D721Med (cell line): ENCODE data around the gene SRBD1.

Source experiments
- DNase-seq: peaks from one replicate; pipeline ENCODE4 v3.0.0; 2011; ENCODE audit warnings: low spot score; ENCODE audit not compliant: insufficient read length
- FAIRE-seq: peaks from 2 replicates; lab custom pipeline; 2011; peaks lifted over from hg19 to GRCh38; lab: Jason Lieb, UNC
- TF ChIP-seq, protein P1 (sequence below): IDR thresholded peaks from 2 replicates; pipeline ENCODE4 v1.5.1; 2012; ENCODE audit warnings: mild to moderate bottlenecking, control low read depth; ENCODE audit not compliant: insufficient read depth; ENCODE audit errors: missing control alignments

Gene SRBD1

DNA sequence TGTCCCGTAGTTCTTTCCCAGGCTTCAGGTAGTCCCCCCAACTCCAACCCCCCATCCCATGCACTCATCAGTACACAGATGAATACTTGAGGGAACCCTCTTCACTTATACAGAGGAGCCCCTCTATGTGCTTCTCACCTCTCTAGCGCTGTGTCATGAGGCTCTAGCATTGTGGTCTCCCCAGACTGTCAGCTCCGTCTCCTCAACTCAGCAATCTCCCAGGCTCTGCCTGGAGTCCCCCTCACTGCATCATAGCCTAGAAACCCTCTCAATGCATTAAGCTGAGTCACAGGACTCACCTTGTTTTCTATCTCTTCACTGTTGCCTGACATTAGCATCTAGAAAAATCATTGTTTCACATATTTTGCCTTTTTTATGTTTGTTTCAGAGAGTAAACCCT is 20.3 kb upstream of the SRBD1 start:
- TF ChIP-seq, protein P1, sequence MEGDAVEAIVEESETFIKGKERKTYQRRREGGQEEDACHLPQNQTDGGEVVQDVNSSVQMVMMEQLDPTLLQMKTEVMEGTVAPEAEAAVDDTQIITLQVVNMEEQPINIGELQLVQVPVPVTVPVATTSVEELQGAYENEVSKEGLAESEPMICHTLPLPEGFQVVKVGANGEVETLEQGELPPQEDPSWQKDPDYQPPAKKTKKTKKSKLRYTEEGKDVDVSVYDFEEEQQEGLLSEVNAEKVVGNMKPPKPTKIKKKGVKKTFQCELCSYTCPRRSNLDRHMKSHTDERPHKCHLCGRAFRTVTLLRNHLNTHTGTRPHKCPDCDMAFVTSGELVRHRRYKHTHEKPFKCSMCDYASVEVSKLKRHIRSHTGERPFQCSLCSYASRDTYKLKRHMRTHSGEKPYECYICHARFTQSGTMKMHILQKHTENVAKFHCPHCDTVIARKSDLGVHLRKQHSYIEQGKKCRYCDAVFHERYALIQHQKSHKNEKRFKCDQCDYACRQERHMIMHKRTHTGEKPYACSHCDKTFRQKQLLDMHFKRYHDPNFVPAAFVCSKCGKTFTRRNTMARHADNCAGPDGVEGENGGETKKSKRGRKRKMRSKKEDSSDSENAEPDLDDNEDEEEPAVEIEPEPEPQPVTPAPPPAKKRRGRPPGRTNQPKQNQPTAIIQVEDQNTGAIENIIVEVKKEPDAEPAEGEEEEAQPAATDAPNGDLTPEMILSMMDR, result no peak
- FAIRE-seq (no peak), DNase-seq (no peak)

DNA sequence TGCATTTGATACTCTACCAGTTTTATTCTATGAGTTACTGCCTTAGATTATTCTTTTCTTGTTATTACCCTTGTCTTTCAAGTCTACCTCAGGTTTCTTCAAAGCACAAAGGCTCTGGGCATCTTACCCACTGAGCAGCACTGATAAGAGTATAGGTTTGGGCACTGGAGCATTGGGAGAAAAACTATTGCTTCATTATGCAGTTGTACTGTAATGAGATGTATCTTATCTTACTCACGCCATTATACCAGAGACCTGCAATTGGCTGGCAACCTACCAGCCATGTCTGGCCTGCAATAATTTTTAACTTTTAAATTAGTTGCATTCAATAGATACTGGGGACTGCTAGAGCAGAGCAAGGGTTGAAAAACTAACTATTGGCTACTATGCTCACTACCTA is 18.9 kb upstream of the SRBD1 start:
- DNase-seq (no peak), FAIRE-seq (no peak)
- TF ChIP-seq, protein P1, result no peak

DNA sequence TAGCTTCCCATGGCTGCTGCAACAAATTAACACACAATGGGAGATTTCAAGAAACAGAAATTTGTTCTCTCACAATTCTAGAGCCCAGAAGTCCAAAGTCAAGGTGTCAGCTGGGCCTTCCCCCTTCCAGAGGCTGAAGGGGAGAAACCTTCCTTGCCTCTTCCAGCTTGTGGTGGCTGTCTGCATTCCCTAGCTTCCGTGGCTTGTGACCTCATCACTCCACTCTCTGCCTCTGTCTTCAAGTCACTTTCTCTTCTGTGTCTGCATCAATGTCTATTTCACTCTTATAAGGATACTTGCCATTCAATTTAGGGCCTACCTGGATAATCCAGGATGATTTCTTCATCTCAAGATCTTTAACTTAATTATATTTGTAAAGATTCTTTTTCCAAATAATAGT is 16.8 kb upstream of the SRBD1 start:
- TF ChIP-seq, protein P1, result no peak
- FAIRE-seq (no peak), DNase-seq (no peak)

DNA sequence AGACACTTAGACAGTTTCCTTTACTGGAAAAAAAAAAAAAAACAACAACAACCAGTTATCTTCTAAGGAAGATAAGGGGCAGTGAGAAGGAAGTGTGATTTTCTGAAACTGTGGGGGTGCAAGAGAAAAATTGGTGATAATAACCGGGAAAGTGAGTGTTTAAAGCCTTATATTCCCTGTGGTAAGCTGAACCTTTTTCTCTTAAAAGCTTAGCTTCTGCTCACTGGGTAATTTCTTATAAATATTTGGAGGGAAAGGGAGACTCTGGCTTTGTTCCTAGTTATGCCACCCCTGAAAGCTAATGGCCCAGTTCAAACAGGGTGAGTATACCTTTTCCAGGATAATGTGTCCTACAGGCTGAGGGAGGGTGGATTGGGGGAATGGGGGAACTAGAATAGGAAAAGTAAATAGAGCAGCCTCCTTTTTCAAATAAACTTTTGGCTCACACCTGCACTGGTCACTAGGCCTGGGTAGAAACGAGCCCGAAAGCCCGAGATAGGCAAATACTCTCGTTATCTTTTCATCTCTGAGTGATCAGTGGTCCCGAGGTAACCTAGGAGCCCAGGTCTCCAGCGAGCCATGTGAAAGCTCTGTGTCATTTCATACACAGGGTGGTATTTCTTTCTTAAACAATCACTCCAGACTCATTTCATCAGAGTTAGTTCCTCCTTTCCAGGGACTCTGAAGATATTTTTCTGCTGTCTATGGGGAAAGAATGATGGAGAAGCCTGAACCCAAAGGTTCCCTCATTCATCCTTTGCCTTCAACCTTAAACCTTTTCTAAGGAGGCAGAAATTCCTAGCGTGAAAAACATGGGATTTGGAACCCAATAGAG is 15.5 kb upstream of the SRBD1 start:
- no peak for FAIRE-seq
- DNase-seq, result no peak
- TF ChIP-seq, protein P1, result no peak

DNA sequence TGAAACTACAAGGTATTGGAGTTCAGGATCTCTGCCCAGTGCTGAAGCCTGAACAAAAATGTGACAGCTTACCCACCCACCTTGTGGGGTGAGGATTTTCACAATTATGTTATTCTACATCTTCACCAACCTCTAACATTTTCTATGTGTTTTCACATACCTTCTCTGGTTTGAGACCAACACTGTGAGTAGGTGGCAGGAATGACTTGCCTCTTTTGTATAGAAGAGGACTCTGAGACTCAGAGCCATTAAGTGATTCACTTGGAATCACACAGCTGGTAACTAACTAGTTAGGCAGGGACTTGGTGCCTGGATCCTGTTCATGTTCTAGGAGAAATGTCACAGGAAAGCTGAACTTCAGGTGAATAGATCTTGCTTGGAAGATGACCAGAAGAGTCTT is 14.8 kb upstream of the SRBD1 start:
- FAIRE-seq, result no peak
- TF ChIP-seq, protein P1, result no peak
- DNase-seq, result no peak

DNA sequence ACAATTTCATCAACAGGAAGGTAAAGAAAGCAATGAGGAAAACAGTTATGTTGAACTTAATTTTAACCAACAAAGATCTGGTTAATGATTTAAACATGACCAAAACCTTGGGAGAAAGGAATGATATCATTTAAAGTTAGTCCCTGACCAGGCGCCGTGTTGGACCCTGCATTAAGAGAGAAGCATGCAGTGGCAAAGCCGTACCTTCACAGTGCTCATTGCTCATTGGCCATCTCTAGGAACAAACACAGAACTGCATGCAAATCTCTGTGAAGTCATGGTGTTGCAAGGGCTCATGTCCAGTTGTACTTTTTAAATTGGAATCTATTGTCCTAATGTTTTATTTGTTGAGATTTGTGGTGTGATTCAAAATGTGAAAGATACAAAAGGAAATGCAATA is 12.0 kb upstream of the SRBD1 start:
- no peak for FAIRE-seq
- TF ChIP-seq, protein P1, result no peak
- no peak for DNase-seq
